Measurements from ENCODE around the gene ID1. TPM values are rescaled to one million over a fixed set of nuclear protein-coding genes. Genes with fewer than 3 reads are reported as not detected.

ID1 gene
- total RNA-seq, 1 donor, result 98.9 TPM

- peak; percentile 57 for DNase-seq (ENCODE audit: low read depth)
- TF ChIP-seq CTCF (IDR thresholded peaks at IDR 0.05; ENCODE audit: insufficient read depth, low read length), result peak; percentile 91
- no peak overlapping the region for H3K4me3 ChIP-seq (ENCODE audit: low read depth, low read length)
Observed at GRCh38 chr20:31569163-31570020, 35.7 kb upstream of the ID1 start.

GRCh38 chr20:31570021-31570463 lies 35.0 kb upstream of the ID1 start:
- TF ChIP-seq CTCF (IDR thresholded peaks at IDR 0.05; ENCODE audit: insufficient read depth, low read length), result no peak
- DNase-seq (ENCODE audit: low read depth), result no peak
- H3K4me3 ChIP-seq (ENCODE audit: low read depth, low read length), result no peak overlapping the region

GRCh38 chr20:31570735-31571617 lies 34.1 kb upstream of the ID1 start:
- no peak overlapping the region for H3K4me3 ChIP-seq (ENCODE audit: low read depth, low read length)
- no peak for TF ChIP-seq CTCF (IDR thresholded peaks at IDR 0.05; ENCODE audit: insufficient read depth, low read length)
- DNase-seq (ENCODE audit: low read depth), result no peak

GRCh38 chr20:31572042-31572700 lies 32.9 kb upstream of the ID1 start:
- no peak for TF ChIP-seq CTCF (IDR thresholded peaks at IDR 0.05; ENCODE audit: insufficient read depth, low read length)
- peak overlapping the region; percentile 44 for H3K4me3 ChIP-seq (ENCODE audit: low read depth, low read length)
- DNase-seq (ENCODE audit: low read depth), result no peak

GRCh38 chr20:31572701-31573554 lies 32.2 kb upstream of the ID1 start:
- no peak for TF ChIP-seq CTCF (IDR thresholded peaks at IDR 0.05; ENCODE audit: insufficient read depth, low read length)
- peak overlapping the region; percentile 58 for H3K4me3 ChIP-seq (ENCODE audit: low read depth, low read length)
- peak; percentile 98 for DNase-seq (ENCODE audit: low read depth)
